DOHH2 (cell line): ENCODE results near the gene SLC27A5.

ENCODE experiments used
- H3F3A ChIP-seq: fragments of 200-600 bp; sonication (generic), shearing (Covaris generic); 2 replicates; pipeline ENCODE4 v1.6.0; 2016; ENCODE audit warnings: antibody characterized with exemption, mild to moderate bottlenecking; ENCODE audit not compliant: control insufficient read depth, insufficient read depth
- H3K27ac ChIP-seq: fragments of 200-600 bp; sonication (generic); 2 replicates; pipeline ENCODE4 v1.5.1; 2014; ENCODE audit warnings: low read depth, mild to moderate bottlenecking, low read length, moderate library complexity
- H3K27me3 ChIP-seq: fragments of 200-600 bp; sonication (generic); 2 replicates; pipeline ENCODE4 v1.6.1; 2014; ENCODE audit warnings: mild to moderate bottlenecking, low read length, mixed read lengths; ENCODE audit not compliant: control insufficient read depth
- H3K36me3 ChIP-seq: fragments of 200-600 bp; sonication (generic); 2 replicates; pipeline ENCODE4 v1.6.1; 2014; ENCODE audit warnings: mild to moderate bottlenecking, low read length, moderate library complexity, mixed read lengths; ENCODE audit not compliant: control insufficient read depth
- H3K4me1 ChIP-seq: fragments of 200-600 bp; sonication (generic); 2 replicates; pipeline ENCODE4 v1.6.1; 2014; ENCODE audit warnings: mild to moderate bottlenecking, low read length, mixed read lengths; ENCODE audit not compliant: control insufficient read depth
- H3K4me2 ChIP-seq: fragments of 200-600 bp; sonication (generic); 2 replicates; pipeline ENCODE4 v1.6.0; 2014; ENCODE audit warnings: mild to moderate bottlenecking, low read length, moderate library complexity
- H3K4me3 ChIP-seq: fragments of 200-600 bp; sonication (generic); 2 replicates; pipeline ENCODE4 v1.5.1; 2014; ENCODE audit warnings: mild to moderate bottlenecking, low read length, mixed read lengths
- H3K79me2 ChIP-seq: fragments of 200-600 bp; sonication (generic); 2 replicates; pipeline ENCODE4 v1.6.1; 2014; ENCODE audit warnings: mild to moderate bottlenecking, low read length, mixed read lengths; ENCODE audit not compliant: control insufficient read depth
- H3K9me2 ChIP-seq: fragments of 200-600 bp; sonication (generic); replicated peaks from 2 replicates; pipeline ENCODE4 v1.6.1; 2014; ENCODE audit warnings: mild to moderate bottlenecking, low read length, mixed read lengths; ENCODE audit not compliant: control insufficient read depth
- H3K9me3 ChIP-seq: fragments of 200-600 bp; sonication (generic); 2 replicates; pipeline ENCODE4 v1.6.1; 2014; ENCODE audit warnings: antibody characterized with exemption, low read length, mixed read lengths; ENCODE audit not compliant: control insufficient read depth, insufficient read depth
- H4K20me1 ChIP-seq: fragments of 200-600 bp; sonication (generic); 2 replicates; pipeline ENCODE4 v1.6.0; 2014; ENCODE audit warnings: low read depth, mild to moderate bottlenecking, antibody characterized with exemption, low read length, moderate library complexity; ENCODE audit not compliant: control insufficient read depth, insufficient read depth
- CTCF ChIP-seq: fragments of 200-600 bp; sonication (generic); IDR thresholded peaks from one replicate; pipeline ENCODE4 v1.5.1; 2014; ENCODE audit warnings: antibody characterized with exemption, mild to moderate bottlenecking, low read depth, low read length; ENCODE audit not compliant: poor library complexity, severe bottlenecking
- EZH2phosphoT487 ChIP-seq: fragments of 200-600 bp; sonication (generic); IDR thresholded peaks from 2 replicates; pipeline ENCODE4 v1.6.1; 2017; ENCODE audit warnings: borderline replicate concordance, mild to moderate bottlenecking, antibody characterized with exemption, low read length, moderate library complexity, mixed read lengths

SLC27A5 gene

GRCh38 chr19:58555920-58556621 is 44.3 kb upstream of the SLC27A5 start:
- peaks cover 51% of the 10 kb centered on the region for H3F3A ChIP-seq
- H3K9me2 ChIP-seq = no peaks in the 10 kb centered on the region
- no peaks in the 10 kb centered on the region for H3K27me3 ChIP-seq
- no peaks in the 10 kb centered on the region for H3K9me3 ChIP-seq
- peak overlapping the region; percentile 90 for H3K4me2 ChIP-seq
- H3K36me3 ChIP-seq = peaks cover 67% of the 10 kb centered on the region
- peaks cover 65% of the 10 kb centered on the region for H3K4me1 ChIP-seq
- H3K27ac ChIP-seq = peak overlapping the region; percentile 70
- no peaks in the 10 kb centered on the region for H4K20me1 ChIP-seq
- peaks cover 48% of the 10 kb centered on the region for H3K79me2 ChIP-seq
- no peak for TF ChIP-seq EZH2phosphoT487
- no peak for TF ChIP-seq CTCF
- H3K4me3 ChIP-seq = peak overlapping the region; percentile 92

- peak overlapping the region; percentile 92 for H3K4me3 ChIP-seq
- H3K9me3 ChIP-seq = no peaks in the 10 kb centered on the region
- H3K27ac ChIP-seq = peak overlapping the region; percentile 70
- H3K4me1 ChIP-seq = peaks cover 60% of the 10 kb centered on the region
- H3F3A ChIP-seq = peaks cover 51% of the 10 kb centered on the region
- H3K27me3 ChIP-seq = no peaks in the 10 kb centered on the region
- peak overlapping the region; percentile 74 for H3K4me2 ChIP-seq
- H4K20me1 ChIP-seq = no peaks in the 10 kb centered on the region
- no peaks in the 10 kb centered on the region for H3K9me2 ChIP-seq
- H3K36me3 ChIP-seq = peaks cover 73% of the 10 kb centered on the region
- H3K79me2 ChIP-seq = peaks cover 53% of the 10 kb centered on the region
- no peak for TF ChIP-seq EZH2phosphoT487
- TF ChIP-seq CTCF = no peak
These were observed 43.6 kb upstream of the SLC27A5 start for GRCh38 chr19:58555369-58555885.

GRCh38 chr19:58554494-58555368 is 42.9 kb upstream of the SLC27A5 start, which contains the start of gene CHMP2A:
Gene CHMP2A, minus strand, starts transcription at chr19:58555105. Its CDS starts 893 bp downstream, at chr19:58554212.
- H3F3A ChIP-seq = peaks cover 44% of the 10 kb centered on the region
- H3K4me3 ChIP-seq = peak within 1 kb of the TSS; percentile 92
- no peaks in the 10 kb centered on the region for H3K9me3 ChIP-seq
- H3K4me1 ChIP-seq = peaks cover 53% of the 10 kb centered on the region
- no peaks in the 10 kb centered on the region for H4K20me1 ChIP-seq
- TF ChIP-seq EZH2phosphoT487 (no peak), CTCF (peak; percentile 30)
- peaks cover 80% of the 10 kb centered on the region for H3K36me3 ChIP-seq
- H3K79me2 ChIP-seq = peaks cover 53% of the 10 kb centered on the region
- peak within 1 kb of the TSS; percentile 70 for H3K27ac ChIP-seq
- H3K4me2 ChIP-seq = peak within 1 kb of the TSS; percentile 90
- no peaks in the 10 kb centered on the region for H3K9me2 ChIP-seq
- no peaks in the 10 kb centered on the region for H3K27me3 ChIP-seq
